Measurements from ENCODE around the gene CTNNAL1.

DNA sequence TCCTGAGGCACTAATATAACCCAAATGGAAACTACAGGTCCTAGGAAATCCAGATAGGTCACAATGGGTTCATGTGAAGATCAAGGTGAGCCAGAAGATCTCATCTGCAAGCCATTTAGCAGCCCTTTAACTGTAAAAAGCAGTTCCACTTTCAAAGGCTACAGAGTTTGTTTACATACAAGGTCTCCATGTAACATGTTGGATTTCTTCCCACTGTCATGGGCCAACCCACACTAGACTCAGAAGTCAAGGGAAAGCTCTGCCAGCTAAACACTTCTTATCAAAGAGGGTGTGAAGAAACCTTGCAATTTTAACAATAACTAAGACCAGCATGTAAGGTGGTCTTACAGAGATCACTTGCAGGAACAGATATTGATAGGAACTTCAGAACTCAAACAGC is 3.8 kb upstream of the CTNNAL1 start:
- TF ChIP-seq, protein P1, sequence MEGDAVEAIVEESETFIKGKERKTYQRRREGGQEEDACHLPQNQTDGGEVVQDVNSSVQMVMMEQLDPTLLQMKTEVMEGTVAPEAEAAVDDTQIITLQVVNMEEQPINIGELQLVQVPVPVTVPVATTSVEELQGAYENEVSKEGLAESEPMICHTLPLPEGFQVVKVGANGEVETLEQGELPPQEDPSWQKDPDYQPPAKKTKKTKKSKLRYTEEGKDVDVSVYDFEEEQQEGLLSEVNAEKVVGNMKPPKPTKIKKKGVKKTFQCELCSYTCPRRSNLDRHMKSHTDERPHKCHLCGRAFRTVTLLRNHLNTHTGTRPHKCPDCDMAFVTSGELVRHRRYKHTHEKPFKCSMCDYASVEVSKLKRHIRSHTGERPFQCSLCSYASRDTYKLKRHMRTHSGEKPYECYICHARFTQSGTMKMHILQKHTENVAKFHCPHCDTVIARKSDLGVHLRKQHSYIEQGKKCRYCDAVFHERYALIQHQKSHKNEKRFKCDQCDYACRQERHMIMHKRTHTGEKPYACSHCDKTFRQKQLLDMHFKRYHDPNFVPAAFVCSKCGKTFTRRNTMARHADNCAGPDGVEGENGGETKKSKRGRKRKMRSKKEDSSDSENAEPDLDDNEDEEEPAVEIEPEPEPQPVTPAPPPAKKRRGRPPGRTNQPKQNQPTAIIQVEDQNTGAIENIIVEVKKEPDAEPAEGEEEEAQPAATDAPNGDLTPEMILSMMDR (IDR thresholded peaks at IDR 0.05), result no peak
- TF ChIP-seq POLR2A (IDR thresholded peaks at IDR 0.05; ENCODE audit: low read depth) (no peak), EP300 (IDR thresholded peaks at IDR 0.05) (no peak), POLR2AphosphoS5 (IDR thresholded peaks at IDR 0.05) (no peak)

Measured in esophagus muscularis mucosa (tissue), 4 donors.